Dedifferentiated amniotic fluid mesenchymal stem cell (primary cell): ENCODE measurements around the gene NPPB.

ENCODE experiments used
- DNase-seq: peaks from one replicate; pipeline ENCODE4 v3.0.0-alpha.2; 2016; ENCODE audit errors: extremely low spot score

The NPPB gene

GRCh38 chr1:11833900-11834299, 24.8 kb downstream of the NPPB start:
- DNase-seq, result no peak

DNA sequence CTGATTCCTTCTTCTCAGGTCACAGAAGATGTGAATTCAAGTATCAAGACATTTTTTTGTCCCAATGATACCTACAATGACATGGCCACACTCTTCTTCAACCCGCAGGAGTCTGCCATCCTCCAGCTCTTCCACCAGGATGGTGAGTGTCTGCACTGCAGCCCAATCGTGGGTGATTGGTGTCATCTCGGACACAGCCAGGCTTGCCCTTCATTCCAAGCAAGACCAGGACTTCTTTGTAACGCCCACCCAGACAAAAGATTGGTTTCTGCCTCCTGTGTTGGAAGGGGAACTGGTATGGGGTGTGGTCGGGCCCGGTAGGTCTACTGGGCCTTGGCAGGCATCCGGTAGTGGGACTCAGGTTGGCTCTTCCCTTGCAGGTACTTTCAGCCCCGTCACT, 25.2 kb downstream of the NPPB start:
- no peak for DNase-seq

DNA sequence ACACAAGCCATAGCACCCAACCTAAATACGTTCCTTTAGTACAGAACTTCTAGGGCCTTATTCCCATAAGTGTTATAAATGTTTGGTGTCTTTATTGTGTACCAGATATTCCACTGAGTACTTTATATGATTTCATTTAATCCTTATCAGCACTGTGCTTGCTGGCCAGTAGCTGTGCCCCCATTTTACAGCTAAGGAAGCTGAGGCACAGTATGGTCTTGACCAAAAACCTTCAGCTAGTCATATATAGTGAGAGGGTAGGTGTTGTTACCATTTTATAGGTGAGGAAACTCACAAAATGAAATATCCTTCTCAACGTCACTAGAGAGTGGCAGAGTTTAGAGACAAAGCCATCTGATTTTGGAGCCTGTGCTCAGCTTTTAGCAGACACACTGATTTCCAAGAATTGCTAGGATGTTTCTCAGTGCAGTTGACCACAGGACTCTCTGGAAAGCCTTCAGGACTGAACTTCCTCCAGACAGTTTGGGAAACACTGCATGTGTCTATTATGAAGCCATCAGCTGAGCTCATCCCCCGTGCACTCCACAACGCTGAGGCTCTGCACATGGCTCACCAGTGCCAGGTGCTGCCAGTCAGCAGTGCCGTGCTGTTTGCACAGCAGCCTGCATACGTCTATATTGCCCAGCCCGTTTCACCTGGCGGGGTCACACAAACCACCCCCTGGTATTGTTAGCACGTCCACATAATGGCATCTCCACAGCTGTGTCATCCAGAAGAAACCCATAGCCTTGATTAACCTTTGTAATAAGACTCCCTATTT, 26.6 kb downstream of the NPPB start:
- DNase-seq, result no peak

GRCh38 chr1:11828511-11828910, 30.2 kb downstream of the NPPB start:
- no peak for DNase-seq

GRCh38 chr1:11826946-11827345, 31.8 kb downstream of the NPPB start:
- no peak for DNase-seq

- DNase-seq, result no peak
Measured at GRCh38 chr1:11825131-11825530, 33.6 kb downstream of the NPPB start.

DNA sequence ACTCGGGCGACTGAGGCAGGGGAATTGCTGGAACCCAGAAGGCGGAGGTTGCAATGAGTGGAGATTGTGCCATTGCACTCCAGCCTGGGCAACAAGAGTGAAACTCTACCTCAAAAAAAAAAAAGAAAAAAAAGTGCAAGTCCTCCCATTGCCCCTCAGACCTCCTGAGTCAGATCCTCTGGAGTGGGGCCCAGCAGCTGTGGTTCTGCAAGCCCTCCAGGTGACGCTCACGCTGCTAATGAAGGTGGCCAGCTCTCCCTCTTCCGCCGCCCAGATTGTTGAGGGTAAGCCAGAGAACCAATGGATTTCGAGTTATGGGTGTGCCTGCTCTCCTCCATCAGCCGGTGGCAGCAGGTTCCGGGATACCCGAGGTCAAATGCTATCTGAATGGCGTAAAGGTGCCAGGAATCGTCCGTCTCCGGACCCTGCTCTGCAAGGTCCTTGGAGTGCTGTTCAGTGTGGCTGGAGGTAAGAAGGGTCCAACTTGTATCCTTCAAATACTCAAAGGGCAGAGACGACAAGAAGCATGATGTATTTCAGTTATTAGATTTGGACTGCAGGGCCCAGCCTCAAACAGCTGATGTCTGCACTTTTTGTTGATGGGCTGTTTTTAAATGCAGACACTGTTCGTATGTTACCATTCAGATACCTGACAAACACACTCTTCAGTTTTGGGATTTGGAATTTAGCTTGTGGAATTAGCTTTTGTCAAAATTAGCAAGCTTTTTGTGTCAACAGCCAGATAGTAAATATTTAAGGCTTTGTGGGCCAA, 35.2 kb downstream of the NPPB start:
- DNase-seq, result no peak

DNA sequence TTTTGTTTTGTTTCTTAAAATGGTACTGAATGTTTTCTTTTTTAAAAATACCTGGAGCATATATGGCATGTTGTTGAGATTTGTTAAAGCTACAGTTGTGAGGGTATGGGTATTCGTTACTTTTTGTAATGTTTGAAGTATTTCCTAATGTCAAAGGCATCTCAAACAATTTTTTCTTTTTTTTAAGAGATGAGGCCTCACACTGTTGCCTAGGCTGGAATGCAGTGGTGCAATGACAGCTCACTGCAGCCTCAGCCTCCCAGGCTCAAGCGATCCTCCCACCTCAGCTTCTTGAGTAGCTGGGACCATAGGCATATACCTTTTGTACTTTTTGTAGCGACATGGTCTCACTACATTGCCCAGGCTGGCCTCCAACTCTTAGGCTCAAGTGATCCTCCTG, 36.7 kb downstream of the NPPB start:
- no peak for DNase-seq

DNA sequence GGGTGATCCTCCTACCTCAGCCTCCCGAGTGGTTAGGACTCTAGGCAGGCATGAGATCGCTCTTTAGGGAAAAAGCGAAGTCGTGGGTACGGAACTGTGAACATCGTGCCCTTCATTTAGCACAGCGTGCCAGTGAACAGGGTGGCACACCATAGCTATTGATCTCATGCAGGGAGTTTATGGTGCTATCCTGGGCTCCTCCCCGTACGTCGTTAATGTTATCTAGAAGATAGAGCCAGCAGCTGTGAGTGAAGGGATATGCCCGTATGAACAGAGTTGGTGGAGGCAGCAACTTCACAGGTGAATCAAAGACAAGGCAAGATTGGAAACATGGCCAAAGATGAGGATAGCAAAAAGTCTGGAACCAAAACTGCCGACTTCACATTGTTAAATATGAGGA, 41.6 kb downstream of the NPPB start:
- no peak for DNase-seq

GRCh38 chr1:11813021-11813420, 45.7 kb downstream of the NPPB start:
- no peak for DNase-seq
